GM10248 (cell line): Measurements from ENCODE around the gene ZNF423.

Experiments
- CTCF ChIA-PET: fragments of 300-600 bp; sonication (Branson Sonifier 250); formaldehyde crosslinking; extraction: SDS; loops from one replicate; lab custom pipeline; 2021; ENCODE audit warnings: antibody characterized with exemption; lab: Yijun Ruan, JAX
- POLR2A ChIA-PET: fragments of 350-650 bp; sonication (Branson Sonifier 250); formaldehyde crosslinking; extraction: SDS; loops from one replicate; lab custom pipeline; 2020; ENCODE audit warnings: antibody characterized with exemption; lab: Yijun Ruan, JAX
- DNase-seq: peaks from one replicate; pipeline ENCODE4 v3.0.0; 2012; ENCODE audit errors: extremely low spot score
- TF ChIP-seq, protein P1 (sequence below): IDR thresholded peaks from 2 replicates; pipeline ENCODE4 v1.5.1; 2012; ENCODE audit warnings: mild to moderate bottlenecking, low read depth; ENCODE audit errors: extremely low read depth, missing control alignments, control extremely low read depth

The ZNF423 gene

DNA sequence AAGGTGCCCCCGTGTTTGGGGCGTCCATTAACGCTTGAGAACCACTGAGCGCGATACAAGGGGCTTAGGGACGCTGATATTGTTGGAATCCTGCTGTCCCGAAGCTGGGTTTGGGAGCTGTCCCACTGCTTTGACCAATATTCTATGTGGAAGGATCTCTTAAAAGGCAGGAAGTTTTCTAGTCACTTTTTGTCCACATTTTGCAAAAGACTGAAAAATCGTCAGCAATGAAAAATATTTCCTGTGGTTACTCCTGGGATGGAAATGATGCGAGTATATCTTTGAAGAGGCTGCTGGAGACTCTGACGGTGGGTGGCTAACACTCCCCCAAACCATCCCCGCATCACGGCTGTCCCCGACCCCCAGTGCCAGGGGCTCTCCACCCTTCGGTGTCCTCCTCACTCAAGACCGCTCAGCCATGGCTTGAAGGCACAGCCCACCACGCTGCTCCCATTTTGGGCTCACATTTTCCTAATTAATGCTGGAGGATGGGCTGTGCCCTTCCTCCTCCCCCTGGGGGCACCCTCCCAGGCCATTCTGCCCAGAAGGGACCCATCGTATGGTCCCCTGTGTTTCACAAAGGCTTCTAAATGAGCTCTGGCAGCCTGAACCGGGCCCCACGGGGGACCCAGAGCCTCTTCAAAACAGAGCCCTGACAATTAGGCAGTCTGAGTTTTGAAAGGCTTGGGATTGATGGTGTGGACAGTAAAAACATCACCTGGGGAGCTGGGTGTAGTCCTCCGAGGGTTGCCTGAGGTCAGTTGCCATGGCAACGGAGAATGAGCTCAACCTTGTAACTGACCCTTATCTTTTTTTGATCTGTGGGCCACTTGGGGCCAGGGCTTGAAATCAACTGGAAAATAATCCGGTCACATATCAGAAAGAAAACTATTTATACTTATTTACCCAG, 323.7 kb downstream of the ZNF423 start:
- TF ChIP-seq, protein P1, sequence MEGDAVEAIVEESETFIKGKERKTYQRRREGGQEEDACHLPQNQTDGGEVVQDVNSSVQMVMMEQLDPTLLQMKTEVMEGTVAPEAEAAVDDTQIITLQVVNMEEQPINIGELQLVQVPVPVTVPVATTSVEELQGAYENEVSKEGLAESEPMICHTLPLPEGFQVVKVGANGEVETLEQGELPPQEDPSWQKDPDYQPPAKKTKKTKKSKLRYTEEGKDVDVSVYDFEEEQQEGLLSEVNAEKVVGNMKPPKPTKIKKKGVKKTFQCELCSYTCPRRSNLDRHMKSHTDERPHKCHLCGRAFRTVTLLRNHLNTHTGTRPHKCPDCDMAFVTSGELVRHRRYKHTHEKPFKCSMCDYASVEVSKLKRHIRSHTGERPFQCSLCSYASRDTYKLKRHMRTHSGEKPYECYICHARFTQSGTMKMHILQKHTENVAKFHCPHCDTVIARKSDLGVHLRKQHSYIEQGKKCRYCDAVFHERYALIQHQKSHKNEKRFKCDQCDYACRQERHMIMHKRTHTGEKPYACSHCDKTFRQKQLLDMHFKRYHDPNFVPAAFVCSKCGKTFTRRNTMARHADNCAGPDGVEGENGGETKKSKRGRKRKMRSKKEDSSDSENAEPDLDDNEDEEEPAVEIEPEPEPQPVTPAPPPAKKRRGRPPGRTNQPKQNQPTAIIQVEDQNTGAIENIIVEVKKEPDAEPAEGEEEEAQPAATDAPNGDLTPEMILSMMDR, result no peak
- no peak for DNase-seq
- ChIA-PET CTCF (interaction anchor here (1.2 to 1.3 kb wide), 2 partner anchors 11 to 20 kb away, joined by 3 to 4 read pairs; no protein-coding TSS in a partner anchor), POLR2A (no interaction called here)

DNA sequence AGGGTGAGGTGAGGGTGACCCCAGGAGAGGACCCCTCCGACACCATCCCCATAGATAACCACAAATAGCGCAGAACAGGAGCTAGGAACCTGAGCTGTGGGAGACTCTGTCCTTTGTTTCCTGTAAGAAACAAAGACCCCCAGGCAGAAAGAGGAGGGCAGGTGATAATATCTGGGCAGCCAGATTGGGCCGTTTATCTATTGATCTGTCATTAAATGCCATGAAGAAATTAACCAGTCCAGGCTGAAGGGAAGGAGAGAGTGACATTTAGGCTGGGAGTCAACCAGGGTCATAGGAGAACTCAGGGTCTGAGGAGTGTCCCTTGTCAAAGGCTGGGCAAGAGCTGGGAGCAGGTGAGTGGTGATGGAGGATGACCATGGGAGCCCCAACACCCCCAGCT, 324.5 kb downstream of the ZNF423 start:
- TF ChIP-seq, protein P1, result no peak
- no peak for DNase-seq
- POLR2A ChIA-PET, result no interaction called here
- CTCF ChIA-PET, result interaction anchor here (1.3 kb wide), 1 partner anchor 11 kb away, joined by 4 read pairs; no protein-coding TSS in a partner anchor

DNA sequence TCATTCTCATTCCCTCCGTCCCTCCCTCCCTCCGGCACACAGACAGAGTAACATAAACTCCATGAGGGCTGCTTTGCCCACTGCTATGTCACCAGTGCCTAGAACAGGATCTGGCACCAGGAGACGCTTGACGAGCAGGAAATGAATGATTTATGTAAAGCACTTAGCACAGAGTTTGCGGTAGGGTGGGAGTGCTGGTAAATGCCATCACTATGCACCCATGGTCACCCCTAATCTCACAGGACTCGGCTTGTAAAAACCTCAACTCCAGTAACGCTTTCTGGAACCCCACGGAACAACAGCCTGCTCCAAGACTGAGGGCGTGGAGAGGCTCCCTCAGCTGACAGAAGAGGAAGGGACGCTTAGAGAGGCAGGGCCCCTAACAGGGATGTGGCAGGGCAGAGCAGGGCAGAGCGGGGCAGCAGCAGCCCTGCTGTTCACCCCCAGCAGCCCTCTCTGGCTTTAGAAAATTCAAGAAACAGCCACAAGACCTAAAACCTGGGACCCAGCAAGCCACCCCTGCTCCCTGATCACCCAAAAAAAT, 325.4 kb downstream of the ZNF423 start:
- POLR2A ChIA-PET, result no interaction called here
- DNase-seq, result no peak
- TF ChIP-seq, protein P1, result no peak
- CTCF ChIA-PET, result no interaction called here

- no peak for DNase-seq
- TF ChIP-seq, protein P1, result no peak
- ChIA-PET POLR2A (no interaction called here), CTCF (no interaction called here)
Observed at GRCh38 chr16:49529411-49530045, 326.4 kb downstream of the ZNF423 start.

- CTCF ChIA-PET, result no interaction called here
- TF ChIP-seq, protein P1, result no peak
Observed at GRCh38 chr16:49528866-49529288, 327.0 kb downstream of the ZNF423 start.

GRCh38 chr16:49528060-49528865, 327.6 kb downstream of the ZNF423 start:
- ChIA-PET CTCF (no interaction called here), POLR2A (no interaction called here)
- no peak for DNase-seq
- TF ChIP-seq, protein P1, result no peak

More at GRCh38 chr16:49528866-49529288, 327.0 kb downstream of the ZNF423 start:
- no peak for DNase-seq
- POLR2A ChIA-PET, result no interaction called here
